HepG2 (cell line): ENCODE measurements around the gene SYCP2. TPM values are rescaled to one million over a fixed set of nuclear protein-coding genes. Genes with fewer than 3 reads are reported as not detected.

ENCODE experiments used
- GTF2F1 ChIP-seq: fragments of 150-350 bp; IDR thresholded peaks from 2 replicates; pipeline ENCODE4 v1.6.1; 2014; ENCODE audit warnings: low read length
- HNF4G ChIP-seq, 2 experiments: sonication (generic) in 1 of 2; formaldehyde crosslinking in 1 of 2; IDR thresholded peaks; 2 replicates each; pipeline versions ENCODE4 v1.4.0 to v1.6.1; 2011 to 2020; ENCODE audit warnings: borderline replicate concordance in 2 of 2, low read depth in 2 of 2, mild to moderate bottlenecking in 2 of 2, low read length in 1 of 2, missing genetic modification reagents in 1 of 2, moderate library complexity in 1 of 2
- HNRNPK ChIP-seq: fragments of 200-400 bp; formaldehyde crosslinking; IDR thresholded peaks from 2 replicates; pipeline ENCODE4 v1.6.1; 2018; ENCODE audit warnings: low read length, low read depth, moderate library complexity, mild to moderate bottlenecking; ENCODE audit not compliant: poor library complexity, severe bottlenecking
- KDM5B ChIP-seq: sonication (generic); formaldehyde crosslinking; IDR thresholded peaks from 2 replicates; pipeline ENCODE4 v1.4.0; 2020; ENCODE audit warnings: missing genetic modification reagents, mild to moderate bottlenecking, borderline replicate concordance
- PCBP1 ChIP-seq: fragments of 200-400 bp; formaldehyde crosslinking; IDR thresholded peaks from 2 replicates; pipeline ENCODE4 v1.6.1; 2017; ENCODE audit warnings: mild to moderate bottlenecking, low read depth, low read length, borderline replicate concordance
- RAD51 ChIP-seq: fragments of 450-650 bp; IDR thresholded peaks from 2 replicates; pipeline ENCODE4 v1.6.1; 2016; ENCODE audit warnings: borderline replicate concordance
- THYN1 ChIP-seq: sonication (generic); formaldehyde crosslinking; IDR thresholded peaks from 2 replicates; pipeline ENCODE4 v1.8.1; 2023; ENCODE audit warnings: low read depth, mild to moderate bottlenecking, moderate library complexity, missing genetic modification reagents, borderline replicate concordance
- ZEB1 ChIP-seq: IDR thresholded peaks from 2 replicates; pipeline ENCODE4 v1.6.1; 2012; ENCODE audit warnings: mild to moderate bottlenecking, low read depth, inconsistent platforms; ENCODE audit not compliant: insufficient replicate concordance
- ZFX ChIP-seq: sonication (generic); formaldehyde crosslinking; IDR thresholded peaks from 2 replicates; pipeline ENCODE4 v1.4.0; 2020; ENCODE audit warnings: mild to moderate bottlenecking, low read depth, missing genetic modification reagents, moderate library complexity
- ZNF343 ChIP-seq: sonication (generic); formaldehyde crosslinking; IDR thresholded peaks from 2 replicates; pipeline ENCODE4 v1.4.0; 2020; ENCODE audit warnings: mild to moderate bottlenecking, missing genetic modification reagents
- polyA plus RNA-seq, 8 experiments: library from polyadenylated mRNA; depleted of rRNA in 3 of 8; stranded (reverse) in 7 of 8; unstranded in 1 of 8; fragments of >200 nt; fragmentation: Illumina TruSeq in 4 of 8; extraction: Trizol in 4 of 8; gene quantifications; 2 replicates each; pipeline versions ENCODE4 v1.2.1 to v1.2.3, GENCODE V29; 2011 to 2016; ENCODE audit warnings: low read depth in 4 of 8, missing spikeins in 1 of 8, mixed read lengths in 1 of 8; ENCODE audit not compliant: insufficient read depth in 1 of 8
- total RNA-seq, 5 experiments: library from RNA; depleted of rRNA; stranded (reverse); fragments of >200 nt; fragmentation: Illumina TruSeq; extraction: Trizol; gene quantifications; 2 replicates each; pipeline ENCODE4 v1.2.3, GENCODE V29; 2016; ENCODE audit warnings: low read depth in 1 of 5
- TF ChIP-seq, protein P1 (sequence below): sonication (generic); formaldehyde crosslinking; IDR thresholded peaks from 2 replicates; pipeline ENCODE4 v1.8.1; 2023; ENCODE audit warnings: mild to moderate bottlenecking, moderate library complexity, missing genetic modification reagents
- TF ChIP-seq, protein P2 (sequence below): sonication (generic); formaldehyde crosslinking; IDR thresholded peaks from 2 replicates; pipeline ENCODE4 v1.4.0; 2020; ENCODE audit warnings: missing genetic modification reagents, borderline replicate concordance
- TF ChIP-seq, protein P3 (sequence below): sonication (generic); formaldehyde crosslinking; IDR thresholded peaks from 2 replicates; pipeline ENCODE4 v1.5.1; 2020; ENCODE audit warnings: mild to moderate bottlenecking, missing genetic modification reagents, borderline replicate concordance
- TF ChIP-seq, protein P4 (sequence below): IDR thresholded peaks from 2 replicates; pipeline ENCODE4 v1.6.1; 2018; ENCODE audit warnings: missing genetic modification reagents, mild to moderate bottlenecking, missing compliant biosample characterization

SYCP2 gene
- total and polyA plus RNA-seq, 2 of the 13 experiments (the other 11 are each of a cell fraction or from before 2014, with no cell fraction given), result 0.07 to 0.24 TPM

DNA sequence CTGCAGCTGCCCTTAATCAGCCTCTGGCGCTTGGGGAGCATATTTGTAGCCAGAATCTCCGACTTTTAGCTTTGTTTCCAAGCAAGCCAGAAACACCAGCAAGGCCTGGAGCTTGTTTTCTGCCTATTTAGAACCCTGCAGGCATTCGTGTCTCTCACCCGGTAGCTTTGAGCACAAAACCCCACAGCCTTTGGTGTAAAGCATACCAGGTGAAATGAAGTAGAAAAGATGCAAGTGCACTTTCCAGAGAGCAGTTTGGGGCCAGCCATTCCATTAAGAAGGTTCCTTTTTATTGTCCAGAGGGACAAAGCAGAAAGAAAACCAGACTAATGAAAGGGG lies 7.5 kb upstream of the SYCP2 start (continued):
- TF ChIP-seq ZNF343 (CRISPR knock-in tag), result no peak
- no peak for TF ChIP-seq KDM5B (CRISPR knock-in tag)
- TF ChIP-seq HNRNPK, result no peak
- no peak for TF ChIP-seq PCBP1
- TF ChIP-seq, protein P1, sequence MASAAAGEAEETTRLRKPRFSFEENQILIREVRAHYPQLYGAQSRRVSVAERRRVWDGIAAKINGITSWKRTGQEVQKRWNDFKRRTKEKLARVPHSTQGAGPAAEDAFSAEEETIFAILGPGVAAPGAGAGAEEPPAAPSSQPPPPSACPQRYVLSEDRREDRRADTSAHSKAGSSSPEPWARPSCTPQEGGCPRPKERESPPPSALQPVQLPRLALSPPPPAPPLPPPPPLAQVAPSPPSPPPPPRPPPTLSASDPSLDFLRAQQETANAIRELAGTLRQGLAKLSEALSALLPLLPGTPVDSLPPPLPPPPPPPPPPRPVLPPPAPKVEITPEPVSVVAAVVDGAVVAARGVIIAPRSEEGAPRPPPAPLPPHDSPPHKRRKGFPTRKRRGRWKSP (CRISPR knock-in tag), result peak; percentile 26; the same call in 1 of the 2 replicates
- TF ChIP-seq, protein P2, sequence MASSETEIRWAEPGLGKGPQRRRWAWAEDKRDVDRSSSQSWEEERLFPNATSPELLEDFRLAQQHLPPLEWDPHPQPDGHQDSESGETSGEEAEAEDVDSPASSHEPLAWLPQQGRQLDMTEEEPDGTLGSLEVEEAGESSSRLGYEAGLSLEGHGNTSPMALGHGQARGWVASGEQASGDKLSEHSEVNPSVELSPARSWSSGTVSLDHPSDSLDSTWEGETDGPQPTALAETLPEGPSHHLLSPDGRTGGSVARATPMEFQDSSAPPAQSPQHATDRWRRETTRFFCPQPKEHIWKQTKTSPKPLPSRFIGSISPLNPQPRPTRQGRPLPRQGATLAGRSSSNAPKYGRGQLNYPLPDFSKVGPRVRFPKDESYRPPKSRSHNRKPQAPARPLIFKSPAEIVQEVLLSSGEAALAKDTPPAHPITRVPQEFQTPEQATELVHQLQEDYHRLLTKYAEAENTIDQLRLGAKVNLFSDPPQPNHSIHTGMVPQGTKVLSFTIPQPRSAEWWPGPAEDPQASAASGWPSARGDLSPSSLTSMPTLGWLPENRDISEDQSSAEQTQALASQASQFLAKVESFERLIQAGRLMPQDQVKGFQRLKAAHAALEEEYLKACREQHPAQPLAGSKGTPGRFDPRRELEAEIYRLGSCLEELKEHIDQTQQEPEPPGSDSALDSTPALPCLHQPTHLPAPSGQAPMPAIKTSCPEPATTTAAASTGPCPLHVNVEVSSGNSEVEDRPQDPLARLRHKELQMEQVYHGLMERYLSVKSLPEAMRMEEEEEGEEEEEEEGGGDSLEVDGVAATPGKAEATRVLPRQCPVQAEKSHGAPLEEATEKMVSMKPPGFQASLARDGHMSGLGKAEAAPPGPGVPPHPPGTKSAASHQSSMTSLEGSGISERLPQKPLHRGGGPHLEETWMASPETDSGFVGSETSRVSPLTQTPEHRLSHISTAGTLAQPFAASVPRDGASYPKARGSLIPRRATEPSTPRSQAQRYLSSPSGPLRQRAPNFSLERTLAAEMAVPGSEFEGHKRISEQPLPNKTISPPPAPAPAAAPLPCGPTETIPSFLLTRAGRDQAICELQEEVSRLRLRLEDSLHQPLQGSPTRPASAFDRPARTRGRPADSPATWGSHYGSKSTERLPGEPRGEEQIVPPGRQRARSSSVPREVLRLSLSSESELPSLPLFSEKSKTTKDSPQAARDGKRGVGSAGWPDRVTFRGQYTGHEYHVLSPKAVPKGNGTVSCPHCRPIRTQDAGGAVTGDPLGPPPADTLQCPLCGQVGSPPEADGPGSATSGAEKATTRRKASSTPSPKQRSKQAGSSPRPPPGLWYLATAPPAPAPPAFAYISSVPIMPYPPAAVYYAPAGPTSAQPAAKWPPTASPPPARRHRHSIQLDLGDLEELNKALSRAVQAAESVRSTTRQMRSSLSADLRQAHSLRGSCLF, result no peak
- TF ChIP-seq ZEB1, result no peak
- no peak for TF ChIP-seq RAD51
- TF ChIP-seq THYN1 (CRISPR knock-in tag), result peak; percentile 63; the same call in 1 of the 2 replicates
- no peak for TF ChIP-seq HNF4G (IDR thresholded peaks at IDR 0.05; ENCODE audit: borderline replicate concordance, low read depth, low read length)
- TF ChIP-seq HNF4G (CRISPR knock-in tag; IDR thresholded peaks at IDR 0.05; ENCODE audit: borderline replicate concordance, low read depth), result 0 out of 2 replicates have a peak, but pooled peaks have one; percentile 11
- TF ChIP-seq, protein P3, sequence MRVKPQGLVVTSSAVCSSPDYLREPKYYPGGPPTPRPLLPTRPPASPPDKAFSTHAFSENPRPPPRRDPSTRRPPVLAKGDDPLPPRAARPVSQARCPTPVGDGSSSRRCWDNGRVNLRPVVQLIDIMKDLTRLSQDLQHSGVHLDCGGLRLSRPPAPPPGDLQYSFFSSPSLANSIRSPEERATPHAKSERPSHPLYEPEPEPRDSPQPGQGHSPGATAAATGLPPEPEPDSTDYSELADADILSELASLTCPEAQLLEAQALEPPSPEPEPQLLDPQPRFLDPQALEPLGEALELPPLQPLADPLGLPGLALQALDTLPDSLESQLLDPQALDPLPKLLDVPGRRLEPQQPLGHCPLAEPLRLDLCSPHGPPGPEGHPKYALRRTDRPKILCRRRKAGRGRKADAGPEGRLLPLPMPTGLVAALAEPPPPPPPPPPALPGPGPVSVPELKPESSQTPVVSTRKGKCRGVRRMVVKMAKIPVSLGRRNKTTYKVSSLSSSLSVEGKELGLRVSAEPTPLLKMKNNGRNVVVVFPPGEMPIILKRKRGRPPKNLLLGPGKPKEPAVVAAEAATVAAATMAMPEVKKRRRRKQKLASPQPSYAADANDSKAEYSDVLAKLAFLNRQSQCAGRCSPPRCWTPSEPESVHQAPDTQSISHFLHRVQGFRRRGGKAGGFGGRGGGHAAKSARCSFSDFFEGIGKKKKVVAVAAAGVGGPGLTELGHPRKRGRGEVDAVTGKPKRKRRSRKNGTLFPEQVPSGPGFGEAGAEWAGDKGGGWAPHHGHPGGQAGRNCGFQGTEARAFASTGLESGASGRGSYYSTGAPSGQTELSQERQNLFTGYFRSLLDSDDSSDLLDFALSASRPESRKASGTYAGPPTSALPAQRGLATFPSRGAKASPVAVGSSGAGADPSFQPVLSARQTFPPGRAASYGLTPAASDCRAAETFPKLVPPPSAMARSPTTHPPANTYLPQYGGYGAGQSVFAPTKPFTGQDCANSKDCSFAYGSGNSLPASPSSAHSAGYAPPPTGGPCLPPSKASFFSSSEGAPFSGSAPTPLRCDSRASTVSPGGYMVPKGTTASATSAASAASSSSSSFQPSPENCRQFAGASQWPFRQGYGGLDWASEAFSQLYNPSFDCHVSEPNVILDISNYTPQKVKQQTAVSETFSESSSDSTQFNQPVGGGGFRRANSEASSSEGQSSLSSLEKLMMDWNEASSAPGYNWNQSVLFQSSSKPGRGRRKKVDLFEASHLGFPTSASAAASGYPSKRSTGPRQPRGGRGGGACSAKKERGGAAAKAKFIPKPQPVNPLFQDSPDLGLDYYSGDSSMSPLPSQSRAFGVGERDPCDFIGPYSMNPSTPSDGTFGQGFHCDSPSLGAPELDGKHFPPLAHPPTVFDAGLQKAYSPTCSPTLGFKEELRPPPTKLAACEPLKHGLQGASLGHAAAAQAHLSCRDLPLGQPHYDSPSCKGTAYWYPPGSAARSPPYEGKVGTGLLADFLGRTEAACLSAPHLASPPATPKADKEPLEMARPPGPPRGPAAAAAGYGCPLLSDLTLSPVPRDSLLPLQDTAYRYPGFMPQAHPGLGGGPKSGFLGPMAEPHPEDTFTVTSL (CRISPR knock-in tag), result no peak
- TF ChIP-seq GTF2F1, result no peak
- TF ChIP-seq, protein P4, sequence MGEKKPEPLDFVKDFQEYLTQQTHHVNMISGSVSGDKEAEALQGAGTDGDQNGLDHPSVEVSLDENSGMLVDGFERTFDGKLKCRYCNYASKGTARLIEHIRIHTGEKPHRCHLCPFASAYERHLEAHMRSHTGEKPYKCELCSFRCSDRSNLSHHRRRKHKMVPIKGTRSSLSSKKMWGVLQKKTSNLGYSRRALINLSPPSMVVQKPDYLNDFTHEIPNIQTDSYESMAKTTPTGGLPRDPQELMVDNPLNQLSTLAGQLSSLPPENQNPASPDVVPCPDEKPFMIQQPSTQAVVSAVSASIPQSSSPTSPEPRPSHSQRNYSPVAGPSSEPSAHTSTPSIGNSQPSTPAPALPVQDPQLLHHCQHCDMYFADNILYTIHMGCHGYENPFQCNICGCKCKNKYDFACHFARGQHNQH, result no peak
- TF ChIP-seq ZFX, result peak; percentile 5; the same call in 1 of the 2 replicates
